Raji (cell line): ENCODE results near the gene IGLL1.

Experiments
- POLR2A ChIP-seq: IDR thresholded peaks from 2 replicates; pipeline ENCODE4 v1.6.1; 2011; ENCODE audit warnings: low read depth, low read length, control low read depth; ENCODE audit not compliant: insufficient read depth

Gene IGLL1

DNA sequence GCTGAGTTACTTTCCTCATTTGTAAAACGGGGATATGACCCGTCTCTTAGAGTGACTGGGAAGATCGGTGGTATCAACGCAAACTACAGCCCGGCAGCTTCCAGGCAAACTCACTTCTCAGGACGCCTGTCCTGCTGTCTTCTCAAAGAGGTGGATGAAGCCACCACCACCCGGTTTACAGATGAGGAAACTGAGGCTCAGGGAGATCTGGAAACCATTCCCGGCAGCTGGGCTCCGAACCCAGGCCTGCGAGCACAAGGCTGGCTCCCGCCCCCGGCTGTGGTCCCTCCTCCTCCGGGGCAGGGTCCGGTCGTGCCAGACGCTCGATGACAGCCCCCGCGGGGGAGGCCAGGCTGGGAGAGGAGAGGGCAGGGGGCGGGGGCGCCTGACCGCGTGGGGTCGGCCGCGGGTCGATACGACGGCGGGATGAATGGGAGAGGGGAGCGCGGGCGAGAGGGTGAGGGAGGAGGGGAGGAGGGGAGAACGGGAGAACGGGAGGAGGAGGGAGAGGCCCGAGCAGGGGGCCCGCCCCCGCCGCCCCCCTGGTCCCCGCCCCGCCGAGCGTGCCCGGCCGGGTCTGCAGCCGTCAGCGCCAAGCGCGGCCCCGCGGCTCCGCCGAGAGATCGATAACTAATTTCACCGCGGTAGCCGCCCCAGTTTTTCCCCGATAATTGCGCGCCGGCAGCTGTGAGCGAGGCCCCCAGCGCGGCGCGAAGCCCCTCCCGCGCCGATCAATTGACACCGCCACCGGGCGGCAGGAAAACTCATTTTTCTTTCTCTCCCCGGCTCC lies 14.0 kb downstream of the IGLL1 start:
- no peak for TF ChIP-seq POLR2A

DNA sequence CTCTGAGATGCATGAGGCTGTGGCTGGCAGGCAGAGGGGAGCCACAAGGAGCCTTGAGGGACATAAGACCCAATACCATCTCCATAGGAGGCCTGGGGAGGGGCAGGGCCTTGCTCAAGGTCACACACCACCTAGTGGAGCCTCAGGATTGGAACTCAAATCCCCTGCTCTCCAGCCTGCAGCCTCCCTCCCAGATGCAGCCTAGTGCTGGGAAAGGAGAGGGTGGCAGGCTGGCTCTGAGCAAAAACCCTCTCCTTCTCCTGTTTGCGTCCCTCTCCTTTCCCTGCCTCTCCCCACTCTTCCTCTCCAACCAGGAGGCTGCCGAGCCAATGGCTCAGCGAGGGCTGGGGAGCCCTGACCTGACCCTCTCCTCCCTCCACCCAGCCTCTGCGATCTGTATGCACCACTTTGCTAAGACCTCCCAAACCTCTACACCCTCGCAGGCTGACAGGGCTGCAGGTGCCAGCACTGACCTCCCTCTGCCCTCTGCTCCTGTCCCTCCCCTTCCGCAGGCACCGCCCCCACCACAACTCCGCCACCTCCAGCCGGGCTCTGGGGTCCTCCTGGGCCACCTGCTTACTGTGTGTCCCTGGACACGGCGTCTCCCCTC lies 14.7 kb downstream of the IGLL1 start:
- TF ChIP-seq POLR2A = no peak

DNA sequence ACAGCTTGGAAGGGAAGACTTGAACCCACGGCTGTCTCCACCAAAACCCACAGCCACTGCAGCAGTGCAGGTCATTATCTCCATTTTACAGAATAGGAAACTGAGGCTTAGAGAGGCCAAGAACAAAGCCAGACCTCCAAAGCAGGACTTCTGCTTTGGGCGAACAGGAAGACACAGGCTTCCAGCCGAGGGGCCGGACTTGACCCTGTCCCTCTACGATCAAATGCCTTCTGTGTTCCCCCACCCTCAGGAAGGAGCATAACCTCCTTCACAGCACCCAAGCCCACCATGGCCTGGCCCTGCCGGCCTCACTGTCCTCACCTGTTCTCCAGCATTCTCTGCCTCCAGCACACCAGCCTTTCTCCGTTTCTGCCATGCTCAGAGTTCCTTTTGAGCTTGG lies 15.8 kb downstream of the IGLL1 start:
- TF ChIP-seq POLR2A = no peak

DNA sequence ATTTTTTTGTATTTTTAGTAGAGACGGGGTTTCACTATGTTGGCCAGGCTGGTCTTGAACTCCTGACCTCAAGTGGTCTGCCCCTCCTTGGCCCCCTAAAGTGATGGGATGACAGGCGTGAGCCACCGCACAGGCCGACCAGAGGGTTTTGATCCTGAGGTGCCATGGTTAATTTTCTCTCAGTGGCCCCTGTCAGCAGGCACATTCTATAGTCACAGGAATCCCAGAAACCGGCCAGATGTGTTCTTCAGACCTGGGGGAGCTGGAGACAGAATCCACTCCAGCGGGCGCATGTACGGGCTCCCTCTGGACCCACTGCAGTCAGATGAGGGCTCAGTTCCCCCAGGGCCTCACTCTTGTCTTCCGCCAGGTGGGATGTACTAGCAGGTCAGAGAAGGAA lies 17.0 kb downstream of the IGLL1 start:
- TF ChIP-seq POLR2A = no peak

- TF ChIP-seq POLR2A = no peak
Measured at GRCh38 chr22:23562186-23562585, 17.9 kb downstream of the IGLL1 start.

- TF ChIP-seq POLR2A = no peak
Measured at GRCh38 chr22:23557467-23557866, 22.6 kb downstream of the IGLL1 start.

DNA sequence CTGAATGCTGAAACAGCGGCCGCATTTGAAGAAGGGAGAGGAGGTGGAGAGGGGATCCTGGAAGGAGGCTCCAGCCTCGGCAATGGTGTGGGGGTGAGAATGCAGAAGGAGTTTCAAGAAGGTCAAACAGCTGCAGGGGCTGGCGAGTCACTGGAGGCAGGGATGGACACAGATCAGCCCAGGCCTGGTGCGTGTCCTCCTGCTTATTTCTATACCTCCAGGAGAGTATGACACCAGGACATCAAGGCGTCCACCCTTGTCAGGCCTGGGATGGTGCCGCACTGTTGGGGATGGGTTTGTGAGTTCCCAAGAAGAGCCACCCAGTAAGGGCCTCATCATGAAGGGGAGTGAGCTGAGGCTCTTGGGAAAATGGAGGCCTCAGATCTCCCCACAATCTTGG lies 23.1 kb downstream of the IGLL1 start:
- TF ChIP-seq POLR2A = no peak

DNA sequence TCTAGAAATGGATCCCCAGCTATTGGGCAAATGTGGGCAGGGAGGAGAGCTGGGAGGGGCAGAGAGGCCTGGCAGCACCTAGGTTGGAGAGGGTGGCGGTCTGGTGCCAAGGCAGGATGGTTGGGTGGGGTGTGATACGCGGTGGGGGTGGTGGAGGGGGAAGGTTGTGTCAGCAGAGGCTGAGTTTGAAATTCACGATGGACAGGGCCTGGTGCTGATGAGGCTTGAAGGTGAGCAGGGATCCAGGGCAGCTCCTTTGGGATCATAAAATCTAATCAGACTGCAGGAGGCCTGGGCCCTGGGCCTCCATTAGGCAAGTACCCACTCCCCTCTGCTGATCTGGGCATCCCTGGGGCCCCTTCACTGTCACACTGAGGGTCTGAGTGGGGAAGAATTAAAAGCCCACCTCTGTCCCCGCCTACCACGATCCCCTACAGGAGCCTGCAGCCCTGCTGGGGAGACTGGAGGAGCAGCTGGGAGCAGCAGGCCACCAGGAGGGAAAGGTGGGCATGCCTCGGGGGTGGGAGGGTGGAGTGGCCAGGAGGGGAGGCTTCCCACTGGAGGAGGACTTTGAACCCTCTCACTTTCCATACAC lies 24.0 kb downstream of the IGLL1 start:
- TF ChIP-seq POLR2A = no peak

DNA sequence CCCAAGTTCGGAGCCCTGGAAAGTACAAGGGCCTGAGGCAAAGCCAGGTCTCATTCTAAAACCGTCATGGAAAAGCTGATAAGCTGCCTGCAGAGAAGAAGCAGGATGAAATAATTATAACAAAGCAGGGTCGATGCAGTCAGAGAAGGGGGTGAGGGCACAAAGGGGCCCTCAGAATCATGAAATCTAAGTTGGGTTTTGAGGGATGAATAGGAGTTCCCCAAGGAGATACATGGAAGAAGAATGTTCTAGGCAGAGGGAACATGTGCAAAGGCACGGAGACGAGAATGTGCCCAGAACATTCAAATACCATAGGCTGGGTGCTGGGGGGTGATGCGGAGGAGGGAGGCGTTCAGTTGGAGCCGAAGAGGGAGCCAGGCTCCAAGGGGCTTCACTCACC lies 25.0 kb downstream of the IGLL1 start:
- TF ChIP-seq POLR2A = no peak

DNA sequence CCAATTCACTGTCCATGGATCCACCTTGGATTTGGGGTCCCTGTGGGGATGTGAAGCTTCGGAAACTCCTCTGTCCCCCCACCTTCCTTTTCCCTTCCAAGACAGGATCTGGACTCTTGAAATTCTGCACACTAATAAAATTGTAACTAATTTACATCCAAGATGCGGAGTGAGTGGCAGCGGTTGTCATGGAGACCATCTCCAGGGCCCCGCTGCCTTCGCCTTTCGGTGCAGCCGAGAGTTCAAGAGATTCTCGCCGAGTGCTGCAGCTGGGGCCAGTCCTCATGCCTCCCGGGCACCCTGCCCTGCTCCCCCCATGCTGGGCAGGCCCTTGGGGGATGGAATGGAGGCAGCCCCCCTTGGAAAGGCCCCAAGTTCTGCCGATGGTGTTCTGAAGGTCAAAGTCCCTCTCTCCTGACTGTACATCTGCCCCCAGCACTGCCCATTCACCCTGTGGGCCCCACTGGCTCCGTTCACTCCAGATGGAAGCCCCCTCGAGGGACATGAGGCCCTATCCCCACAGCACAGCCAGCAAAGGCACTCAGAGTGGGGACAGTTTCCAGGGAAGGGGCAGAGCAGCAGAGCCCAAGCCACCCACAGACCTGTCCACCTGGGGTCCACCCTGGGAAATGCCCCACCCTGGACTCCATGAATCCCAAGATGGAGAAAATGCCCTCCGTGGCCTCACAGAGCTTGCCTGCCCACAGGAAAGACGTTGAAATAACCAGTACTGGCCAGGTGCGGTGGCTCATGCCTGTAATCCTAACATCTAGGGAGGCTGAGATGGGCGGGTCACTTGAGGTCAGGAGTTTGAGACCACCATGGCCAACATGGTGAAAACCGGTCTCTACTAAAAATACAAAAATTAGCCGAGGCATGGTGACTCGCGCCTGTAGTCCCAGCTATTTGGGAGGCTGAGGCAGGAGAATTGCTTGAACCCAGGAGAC lies 25.9 kb downstream of the IGLL1 start:
- no peak for TF ChIP-seq POLR2A

DNA sequence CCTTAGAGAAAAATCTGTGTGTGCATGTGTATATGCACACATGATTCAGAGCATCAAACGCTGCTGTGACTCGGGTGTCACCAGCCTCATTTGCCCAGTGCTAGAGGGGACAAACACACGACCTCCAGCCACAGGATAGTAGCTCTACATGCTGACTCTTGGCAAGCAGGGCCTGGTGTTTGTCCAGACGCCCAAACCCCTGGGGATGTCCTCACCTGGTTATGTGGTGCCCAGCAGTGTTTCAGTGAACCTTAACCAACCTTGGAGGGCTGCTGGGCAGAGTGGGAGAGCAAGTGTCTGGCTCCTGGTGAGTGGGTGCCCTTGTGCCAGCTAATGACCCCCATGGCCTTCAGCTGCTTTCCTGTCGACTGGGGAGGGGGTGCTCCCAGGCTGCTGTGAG lies 26.7 kb downstream of the IGLL1 start:
- no peak for TF ChIP-seq POLR2A

DNA sequence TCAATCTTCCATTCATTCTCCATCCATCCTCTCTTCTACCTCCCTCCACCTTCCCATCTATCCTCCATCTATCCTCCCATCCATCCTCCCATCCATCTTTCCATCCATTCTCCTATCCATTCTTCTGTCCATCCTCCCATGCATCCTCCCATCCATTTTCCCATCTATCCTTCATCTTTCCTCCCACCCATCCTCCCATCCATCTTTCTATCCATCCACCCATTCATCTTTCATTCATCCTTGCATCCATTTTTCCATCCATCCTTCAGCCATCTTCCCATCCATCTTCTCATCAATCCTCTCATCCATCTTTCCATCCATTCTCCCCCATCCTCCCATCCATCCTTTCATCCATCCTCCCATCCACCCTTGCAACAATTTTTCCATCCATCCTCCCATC lies 27.5 kb downstream of the IGLL1 start:
- TF ChIP-seq POLR2A = no peak

- no peak for TF ChIP-seq POLR2A
Measured at GRCh38 chr22:23551385-23551784, 28.7 kb downstream of the IGLL1 start.

GRCh38 chr22:23550049-23550650 lies 29.9 kb downstream of the IGLL1 start:
- TF ChIP-seq POLR2A = no peak

- no peak for TF ChIP-seq POLR2A
Measured at GRCh38 chr22:23549198-23549595, 30.9 kb downstream of the IGLL1 start.

GRCh38 chr22:23548501-23549197 lies 31.4 kb downstream of the IGLL1 start:
- no peak for TF ChIP-seq POLR2A
